Stimulated activated CD8-positive, alpha-beta memory T cell treated with anti-CD3 and anti-CD28 coated beads, Interleukin-12 subunit alpha, Interleukin-12 subunit beta, amount 100 ng/mL, for 1 hour (primary cell): ENCODE measurements around the gene LDLRAD4.

ENCODE experiments used
- DNase-seq: peaks from one replicate; pipeline ENCODE4 v3.0.0-alpha.2; 2020; ENCODE audit warnings: low read depth

LDLRAD4 gene

GRCh38 chr18:13309031-13309747 is 90.6 kb downstream of the LDLRAD4 start:
- no peak for DNase-seq

GRCh38 chr18:13309748-13310670 is 91.4 kb downstream of the LDLRAD4 start:
- DNase-seq, result no peak

DNA sequence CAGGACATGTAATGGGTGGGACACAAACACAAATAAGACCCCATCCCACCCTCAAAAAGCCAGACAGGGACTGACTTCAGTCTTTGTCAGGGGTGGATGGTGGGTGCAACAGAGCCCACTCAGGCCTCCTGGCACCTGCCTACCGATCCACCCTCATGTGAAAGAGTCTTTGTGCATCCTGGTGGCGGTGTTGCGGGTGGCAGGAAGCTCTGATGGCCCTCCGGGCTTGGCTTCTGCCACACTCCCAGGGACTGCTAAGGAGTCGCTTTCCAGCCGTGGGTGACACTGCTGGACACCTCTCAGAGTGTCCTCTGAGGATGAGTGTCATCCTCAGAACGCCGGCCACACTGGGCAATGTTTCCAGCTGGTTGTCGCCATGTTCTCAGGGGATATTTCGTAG is 92.6 kb downstream of the LDLRAD4 start:
- DNase-seq, result no peak

GRCh38 chr18:13312515-13312914 is 94.0 kb downstream of the LDLRAD4 start:
- DNase-seq, result no peak

DNA sequence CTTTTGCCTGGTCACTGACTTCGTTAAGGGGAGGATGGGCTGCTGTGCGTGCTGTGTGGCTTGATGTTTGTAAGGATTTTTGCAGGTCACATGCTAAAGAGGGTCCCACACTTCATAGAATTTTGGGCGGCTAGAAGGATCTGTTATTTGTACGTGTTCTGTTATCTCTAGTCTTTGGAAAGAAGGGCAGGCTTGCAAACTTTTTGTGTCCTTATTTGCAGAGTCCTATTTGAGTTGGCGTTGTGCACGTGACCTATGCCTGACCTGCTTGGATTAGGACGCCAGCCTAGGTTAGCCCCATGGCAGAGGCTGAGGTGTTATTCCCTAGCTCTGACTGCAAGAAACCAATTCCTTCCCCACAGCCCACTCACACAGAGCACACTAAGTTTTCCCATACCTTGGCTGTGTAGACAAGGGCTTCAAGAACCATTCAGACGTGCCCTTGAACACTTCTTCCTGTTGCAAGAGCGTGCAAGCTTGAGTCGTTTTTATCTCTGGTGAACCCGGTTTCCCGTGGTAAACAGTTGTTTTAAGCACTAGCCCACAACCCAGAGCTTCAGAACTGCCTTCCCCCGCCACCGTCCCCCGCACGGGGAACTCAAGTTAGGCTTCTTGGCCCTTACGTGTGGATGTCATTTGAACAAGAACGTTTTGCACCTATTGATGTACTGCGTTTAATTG is 94.6 kb downstream of the LDLRAD4 start:
- DNase-seq, result no peak

GRCh38 chr18:13315000-13315399 is 96.4 kb downstream of the LDLRAD4 start:
- DNase-seq, result no peak

GRCh38 chr18:13316063-13316462 is 97.5 kb downstream of the LDLRAD4 start:
- no peak for DNase-seq

DNA sequence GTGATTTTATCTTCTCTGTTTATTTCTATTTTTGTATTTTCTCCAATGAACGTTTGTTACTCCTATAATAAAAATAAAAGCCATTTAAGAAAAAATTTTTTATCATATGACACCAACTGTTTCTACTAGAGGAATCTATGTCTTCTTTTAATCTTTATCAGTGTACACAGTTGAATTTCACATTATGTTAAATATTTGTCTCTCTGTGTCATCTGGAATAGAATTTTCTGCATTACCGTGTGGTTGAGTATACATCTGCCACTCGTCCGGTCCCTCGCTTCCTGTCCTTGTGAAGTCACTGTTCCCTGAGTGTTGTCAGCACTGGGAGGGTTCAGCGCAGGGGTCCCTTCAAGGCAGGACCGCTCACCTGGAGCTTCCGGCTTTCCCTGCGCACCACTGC is 99.2 kb downstream of the LDLRAD4 start:
- DNase-seq, result no peak

- DNase-seq, result no peak
Observed at GRCh38 chr18:13318731-13319501, 100.4 kb downstream of the LDLRAD4 start.

- no peak for DNase-seq
Observed at GRCh38 chr18:13319629-13320028, 101.1 kb downstream of the LDLRAD4 start.

DNA sequence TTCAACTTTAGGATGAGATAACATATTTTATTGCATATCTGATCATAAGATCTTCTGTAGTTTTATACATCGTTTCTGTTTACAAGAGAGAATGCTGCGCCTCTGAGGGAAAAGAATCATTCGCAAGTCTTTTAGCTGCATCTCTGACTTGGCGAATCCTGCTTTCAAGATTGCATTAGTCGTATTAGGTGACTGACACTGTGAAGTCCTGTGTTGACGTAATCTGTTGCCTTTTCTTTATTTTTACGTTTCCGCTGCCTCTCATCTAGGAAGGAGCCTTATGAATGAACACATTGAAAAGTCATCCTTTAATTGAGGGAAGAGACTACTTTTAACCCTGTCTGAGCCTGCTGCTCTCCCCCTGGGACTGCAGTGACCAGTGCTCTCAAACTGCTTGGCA is 101.5 kb downstream of the LDLRAD4 start:
- no peak for DNase-seq

- no peak for DNase-seq
Observed at GRCh38 chr18:13320891-13321425, 102.4 kb downstream of the LDLRAD4 start.

DNA sequence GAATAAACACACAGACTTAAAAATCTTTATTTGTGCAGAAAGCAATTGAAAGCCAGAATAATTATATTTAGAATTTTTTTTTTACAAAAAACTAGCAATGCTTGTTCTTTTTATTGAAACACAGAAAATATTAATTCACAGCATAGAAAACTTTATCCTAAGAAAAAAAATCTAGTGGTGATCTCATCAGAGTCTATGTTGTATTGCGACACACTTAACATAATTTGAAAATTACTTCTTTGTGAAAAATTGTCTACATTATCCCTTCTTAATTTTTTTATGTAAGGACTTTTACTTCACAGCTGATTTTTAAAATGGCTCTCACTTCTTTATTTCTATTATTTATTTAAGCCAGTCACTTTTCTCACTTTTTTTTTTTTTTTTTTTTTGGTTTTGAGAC is 103.4 kb downstream of the LDLRAD4 start:
- no peak for DNase-seq

- no peak for DNase-seq
Observed at GRCh38 chr18:13323186-13323585, 104.6 kb downstream of the LDLRAD4 start.

GRCh38 chr18:13324880-13325279 is 106.3 kb downstream of the LDLRAD4 start:
- no peak for DNase-seq

DNA sequence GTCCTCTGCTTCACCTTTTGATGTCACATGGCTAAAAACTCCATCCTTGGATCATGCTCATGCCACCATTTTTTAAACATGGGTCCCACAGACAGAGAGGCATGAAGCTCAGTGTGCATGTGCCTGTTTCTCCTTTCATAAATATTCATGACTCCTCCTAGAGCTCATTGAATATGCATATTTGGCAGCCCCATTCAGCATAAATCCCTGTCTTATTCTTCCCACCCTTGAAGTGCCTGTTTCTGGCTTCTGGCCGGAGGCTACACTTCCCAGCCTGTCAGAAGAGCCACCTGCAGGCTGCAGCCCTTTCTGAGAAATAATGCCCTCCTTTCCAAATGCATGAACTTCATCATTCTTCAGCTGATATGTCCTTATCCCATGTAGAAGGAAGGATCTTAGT is 109.7 kb downstream of the LDLRAD4 start:
- DNase-seq, result no peak

DNA sequence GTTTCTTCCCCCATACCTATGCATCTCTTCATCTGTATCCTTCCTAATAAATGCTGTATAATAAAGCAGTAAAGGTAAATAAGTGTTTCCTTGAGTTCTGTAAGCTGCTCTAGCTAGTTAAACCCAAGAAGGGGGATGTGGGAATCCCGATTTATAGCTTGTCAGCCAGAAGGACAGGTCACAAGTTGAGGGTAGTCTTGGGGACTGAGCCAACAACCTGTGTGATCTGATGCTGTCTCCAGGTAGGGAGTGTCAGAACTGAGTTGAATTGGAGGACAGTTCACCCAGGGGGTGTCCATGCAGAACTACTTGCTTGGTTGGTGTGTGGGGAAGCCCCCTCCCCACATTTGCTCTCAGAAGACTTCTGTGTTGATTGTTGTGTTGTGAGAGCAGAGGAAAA is 112.4 kb downstream of the LDLRAD4 start:
- no peak for DNase-seq

DNA sequence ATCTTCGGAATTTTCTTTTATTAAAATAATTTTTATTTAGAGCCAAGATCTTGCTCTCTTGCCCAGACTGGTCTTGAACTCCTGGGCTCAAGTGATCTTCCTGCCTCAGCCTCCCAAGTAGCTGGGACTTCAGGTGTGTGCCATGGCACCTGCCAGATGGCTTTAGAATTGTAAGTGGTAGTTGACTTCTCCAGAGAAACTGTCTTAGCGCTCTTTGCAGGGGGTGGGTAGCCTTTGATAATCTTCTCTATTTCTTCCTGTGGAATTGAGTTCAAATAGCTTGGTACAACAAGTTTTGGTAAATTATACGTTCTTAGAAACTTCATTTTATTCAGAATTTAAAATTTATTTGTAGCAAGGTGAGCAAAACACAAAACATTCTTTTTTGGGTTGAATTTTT is 113.3 kb downstream of the LDLRAD4 start:
- DNase-seq, result no peak

DNA sequence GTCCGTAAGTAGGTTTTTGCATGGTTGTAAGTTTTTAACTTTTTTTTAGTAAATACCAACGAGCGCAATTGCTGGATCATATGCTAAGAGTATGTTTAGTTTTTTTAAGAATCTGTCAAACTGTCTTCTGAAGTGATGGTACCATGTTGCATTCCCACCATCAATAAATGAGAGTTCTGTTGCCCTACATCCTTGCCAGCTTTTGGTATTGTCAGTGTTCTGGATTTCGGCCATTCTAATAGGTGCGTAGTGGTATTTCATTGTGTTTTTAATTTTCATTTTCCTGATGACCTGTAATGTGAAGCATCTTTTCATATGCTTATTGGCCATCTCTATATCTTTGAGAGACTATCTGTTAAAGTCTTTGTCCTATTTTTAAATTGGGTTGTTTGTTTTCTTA is 114.3 kb downstream of the LDLRAD4 start:
- no peak for DNase-seq

DNA sequence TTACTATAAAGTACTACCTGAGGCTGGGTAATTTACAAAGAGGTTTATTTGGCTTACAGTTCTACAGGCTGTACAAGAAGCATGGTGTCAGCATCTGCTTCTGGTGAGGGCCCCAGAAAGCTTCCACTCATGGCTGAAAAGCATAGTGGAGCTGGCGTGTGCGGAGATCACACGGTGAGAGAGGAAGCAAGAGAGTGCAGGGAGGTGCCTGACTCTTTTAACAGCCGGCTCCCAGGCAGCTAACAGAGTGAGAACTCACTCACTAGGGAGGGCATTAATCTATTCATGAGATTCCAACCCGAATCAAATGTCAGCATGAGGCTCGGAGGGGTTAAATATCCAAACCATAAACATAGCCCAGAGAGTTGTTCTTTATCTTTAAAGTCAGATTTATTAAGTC is 117.3 kb downstream of the LDLRAD4 start:
- DNase-seq, result no peak

DNA sequence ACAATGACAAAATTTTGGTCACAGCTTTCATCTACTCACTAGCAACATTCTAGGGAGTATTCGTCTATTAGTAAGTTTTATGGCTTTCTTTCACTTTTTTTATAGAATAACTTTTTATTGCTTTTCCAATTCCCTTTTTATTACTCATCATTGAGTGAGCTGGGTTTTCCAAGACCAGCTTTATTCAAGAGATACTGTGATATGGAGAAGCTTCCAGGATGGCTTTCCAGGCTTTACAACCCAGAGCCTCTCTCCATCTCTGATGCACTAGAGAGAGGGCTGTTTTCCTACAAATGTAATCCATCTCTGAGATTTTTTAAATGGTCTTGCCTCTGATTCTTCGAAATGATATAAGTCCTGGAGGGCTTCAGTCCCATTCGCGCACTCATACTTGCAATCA is 118.3 kb downstream of the LDLRAD4 start:
- DNase-seq, result no peak

- DNase-seq, result no peak
Observed at GRCh38 chr18:13337369-13337768, 118.8 kb downstream of the LDLRAD4 start.
